ENCODE results near the gene PCGF1.

PCGF1 gene

GRCh38 chr2:74507145-74507925 lies at the start of gene PCGF1:
PCGF1 (minus strand) TSS chr2:74507695; CDS start chr2:74507668, 27 bp downstream.
- Mint-ChIP-seq H3K27me3 (peaks cover 55% of the 10 kb centered on the region), H3K4me3 (peak within 1 kb of the TSS; percentile 93), H3K36me3 (ENCODE audit: low read depth) (peaks cover 35% of the 10 kb centered on the region), H3K27ac (peak within 1 kb of the TSS; percentile 99), H3K4me1 (ENCODE audit: low read depth) (peaks cover 60% of the 10 kb centered on the region), H3K9me3 (no peaks in the 10 kb centered on the region)
- peak; percentile 99 for DNase-seq

DNA sequence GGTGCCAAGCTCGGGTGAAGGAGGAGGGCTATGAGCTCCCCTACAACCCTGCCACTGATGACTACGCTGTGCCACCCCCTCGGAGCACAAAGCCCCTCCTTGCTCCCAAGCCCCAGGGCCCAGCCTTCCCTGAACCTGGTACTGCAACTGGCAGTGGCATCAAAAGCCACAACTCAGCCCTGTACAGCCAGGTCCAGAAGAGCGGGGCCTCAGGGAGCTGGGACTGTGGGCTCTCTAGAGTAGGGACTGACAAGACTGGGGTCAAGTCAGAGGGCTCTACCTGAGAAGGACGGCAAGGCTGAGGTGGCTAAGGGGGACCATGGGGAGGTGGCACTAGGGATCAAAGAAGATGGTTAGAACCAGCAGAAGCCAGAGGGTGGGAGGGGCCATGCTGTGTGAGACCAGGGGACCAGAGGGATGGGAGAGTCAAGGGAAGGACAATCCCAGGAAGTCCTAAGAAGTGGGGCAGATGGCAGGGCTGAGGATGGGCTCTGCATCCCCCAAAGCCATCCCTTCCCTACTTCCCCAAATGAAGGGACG lies 49.4 kb upstream of the PCGF1 start:
- H3K27ac Mint-ChIP-seq, result no peak overlapping the region
- peaks cover 13% of the 10 kb centered on the region for H3K27me3 Mint-ChIP-seq
- peak overlapping the region; percentile 23 for H3K4me3 Mint-ChIP-seq
- peaks cover 20% of the 10 kb centered on the region for H3K4me1 Mint-ChIP-seq (ENCODE audit: low read depth)
- no peak for DNase-seq
- no peaks in the 10 kb centered on the region for H3K9me3 Mint-ChIP-seq
- H3K36me3 Mint-ChIP-seq (ENCODE audit: low read depth), result peaks cover 26% of the 10 kb centered on the region

- DNase-seq, result no peak
- Mint-ChIP-seq H3K27me3 (peaks cover 18% of the 10 kb centered on the region), H3K4me3 (peak overlapping the region; percentile 92), H3K9me3 (no peaks in the 10 kb centered on the region), H3K36me3 (ENCODE audit: low read depth) (peaks cover 26% of the 10 kb centered on the region), H3K4me1 (ENCODE audit: low read depth) (peaks cover 20% of the 10 kb centered on the region), H3K27ac (no peak overlapping the region)
Measured at GRCh38 chr2:74556159-74556558, 48.7 kb upstream of the PCGF1 start.

GRCh38 chr2:74555610-74556103 lies 48.2 kb upstream of the PCGF1 start:
- DNase-seq, result no peak
- no peaks in the 10 kb centered on the region for H3K9me3 Mint-ChIP-seq
- H3K4me3 Mint-ChIP-seq, result peak overlapping the region; percentile 92
- H3K4me1 Mint-ChIP-seq (ENCODE audit: low read depth), result peaks cover 19% of the 10 kb centered on the region
- peaks cover 26% of the 10 kb centered on the region for H3K36me3 Mint-ChIP-seq (ENCODE audit: low read depth)
- peak overlapping the region; percentile 92 for H3K27ac Mint-ChIP-seq
- H3K27me3 Mint-ChIP-seq, result peaks cover 20% of the 10 kb centered on the region

DNA sequence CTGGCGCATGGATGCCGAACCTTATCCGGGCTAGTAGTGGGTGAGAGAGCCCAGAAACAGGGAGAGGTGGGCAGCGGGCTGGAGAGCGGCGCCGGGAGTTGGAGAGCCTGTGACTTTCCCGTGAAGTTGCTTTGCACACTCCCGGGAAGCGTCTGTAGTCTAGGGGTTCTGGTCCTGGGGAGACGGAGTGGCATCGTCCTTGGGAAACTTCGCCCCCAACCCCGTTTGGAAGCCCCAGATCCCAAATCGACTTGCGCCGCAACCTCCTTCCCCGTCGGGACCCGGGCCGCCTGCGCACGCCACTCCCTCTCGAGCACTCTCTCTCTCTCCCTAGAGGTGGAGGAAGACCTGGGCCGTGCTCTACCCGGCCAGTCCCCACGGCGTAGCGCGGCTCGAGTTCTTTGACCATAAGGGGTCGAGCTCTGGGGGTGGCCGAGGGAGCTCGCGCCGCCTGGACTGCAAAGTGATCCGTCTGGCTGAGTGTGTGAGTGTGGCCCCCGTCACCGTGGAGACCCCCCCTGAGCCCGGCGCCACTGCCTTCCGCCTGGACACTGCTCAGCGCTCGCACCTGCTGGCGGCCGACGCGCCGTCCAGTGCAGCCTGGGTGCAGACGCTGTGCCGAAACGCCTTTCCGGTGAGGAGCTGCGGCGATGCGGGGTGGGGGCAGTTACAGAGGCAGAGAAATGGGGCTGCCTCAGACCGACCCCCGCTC lies 47.5 kb upstream of the PCGF1 start:
- peak; percentile 74 for DNase-seq
- Mint-ChIP-seq H3K4me3 (peak overlapping the region; percentile 92), H3K9me3 (no peaks in the 10 kb centered on the region), H3K27ac (peak overlapping the region; percentile 92), H3K36me3 (ENCODE audit: low read depth) (peaks cover 26% of the 10 kb centered on the region), H3K27me3 (peaks cover 20% of the 10 kb centered on the region), H3K4me1 (ENCODE audit: low read depth) (peaks cover 14% of the 10 kb centered on the region)

DNA sequence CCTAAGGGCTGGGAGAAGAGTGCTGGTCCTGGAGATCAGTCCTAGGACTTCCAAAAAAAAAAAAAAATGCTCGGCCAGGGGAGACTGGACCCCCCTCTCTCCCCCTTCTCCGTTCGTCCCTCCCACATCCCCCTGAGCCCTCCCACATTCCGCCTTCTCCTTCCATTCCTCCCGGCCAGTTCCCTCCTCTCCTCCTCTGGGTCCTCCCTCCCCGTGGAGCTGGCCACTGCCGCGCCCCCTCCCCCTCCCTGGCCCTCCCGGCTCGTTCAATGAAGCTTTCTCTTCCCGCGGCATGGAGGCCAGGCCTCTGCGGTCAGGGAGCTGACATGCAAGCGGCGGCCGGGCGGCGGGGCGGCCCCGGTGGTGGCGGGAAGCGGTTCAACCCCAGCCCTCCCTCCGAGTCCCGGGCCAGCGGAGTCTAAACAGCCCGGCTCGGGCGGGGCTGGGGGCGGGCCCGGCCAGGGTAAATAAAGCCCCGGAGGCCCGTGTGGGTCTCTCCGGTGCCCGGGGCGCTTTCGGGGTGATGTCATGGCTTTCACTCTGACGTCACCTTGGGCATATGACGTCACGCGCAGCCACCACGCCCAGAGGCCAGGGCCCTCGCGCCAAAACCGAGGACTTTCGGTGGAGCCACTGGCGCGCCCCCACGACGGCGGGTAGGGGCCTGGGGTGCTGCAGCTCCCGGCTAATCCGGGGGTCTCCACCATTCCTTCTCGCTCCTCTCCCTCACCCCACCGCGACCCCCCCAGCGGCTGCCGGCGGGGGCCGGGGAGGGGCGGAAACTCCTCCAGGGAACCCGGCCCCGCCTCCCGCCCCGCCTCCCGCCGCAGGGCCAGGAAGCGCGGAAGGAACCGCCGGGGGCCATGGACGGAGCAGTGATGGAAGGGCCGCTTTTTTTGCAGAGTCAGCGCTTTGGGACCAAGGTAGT lies 46.7 kb upstream of the PCGF1 start, which contains the start of the genes DOK1 and LOXL3:
DOK1 (plus strand) TSS at position 829 of the 928 bp plus-strand sequence; CDS start at position 864, 35 bp downstream.
LOXL3 (minus strand) TSS at position 51 of the 928 bp plus-strand sequence. CDS start 1,308 bp downstream, outside the sequence.
- DNase-seq, result peak; percentile 93
- Mint-ChIP-seq H3K9me3 (no peaks in the 10 kb centered on the region), H3K4me1 (ENCODE audit: low read depth) (peaks cover 17% of the 10 kb centered on the region), H3K4me3 (peak within 1 kb of the TSS; percentile 92), H3K27me3 (peaks cover 28% of the 10 kb centered on the region), H3K36me3 (ENCODE audit: low read depth) (peaks cover 26% of the 10 kb centered on the region), H3K27ac (peak within 1 kb of the TSS; percentile 92)

GRCh38 chr2:74552914-74553811 lies 45.7 kb upstream of the PCGF1 start:
- peaks cover 35% of the 10 kb centered on the region for H3K27me3 Mint-ChIP-seq
- no peaks in the 10 kb centered on the region for H3K9me3 Mint-ChIP-seq
- peak overlapping the region; percentile 30 for H3K27ac Mint-ChIP-seq
- peaks cover 21% of the 10 kb centered on the region for H3K4me1 Mint-ChIP-seq (ENCODE audit: low read depth)
- H3K36me3 Mint-ChIP-seq (ENCODE audit: low read depth), result peaks cover 26% of the 10 kb centered on the region
- H3K4me3 Mint-ChIP-seq, result peak overlapping the region; percentile 92
- DNase-seq, result no peak

- Mint-ChIP-seq H3K4me1 (ENCODE audit: low read depth) (peaks cover 22% of the 10 kb centered on the region), H3K36me3 (ENCODE audit: low read depth) (peaks cover 22% of the 10 kb centered on the region), H3K27ac (peak overlapping the region; percentile 1), H3K9me3 (no peaks in the 10 kb centered on the region), H3K4me3 (no peak overlapping the region), H3K27me3 (peaks cover 43% of the 10 kb centered on the region)
- DNase-seq, result no peak
Measured at GRCh38 chr2:74551942-74552913, 44.7 kb upstream of the PCGF1 start.

DNA sequence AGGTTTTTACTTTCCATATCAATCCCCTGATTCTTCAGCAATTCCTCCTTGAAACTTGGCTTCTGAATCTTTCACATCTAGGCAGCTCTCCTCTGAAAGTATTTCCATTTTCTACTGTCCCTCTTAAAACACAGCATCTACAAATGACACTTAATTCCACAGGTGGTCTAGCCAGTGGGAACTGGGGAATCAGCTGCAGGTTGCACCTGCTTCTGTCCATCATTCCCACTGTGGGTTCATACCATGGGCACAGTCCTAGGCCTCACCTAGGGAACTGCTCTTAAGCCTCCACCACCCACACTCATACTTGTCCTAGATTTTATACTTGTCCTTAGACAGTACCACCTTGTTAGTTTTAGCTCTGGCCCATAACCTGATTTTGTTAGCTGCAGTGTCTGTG lies 44.0 kb upstream of the PCGF1 start:
- no peak for DNase-seq
- no peak overlapping the region for H3K27ac Mint-ChIP-seq
- H3K9me3 Mint-ChIP-seq, result no peaks in the 10 kb centered on the region
- peaks cover 16% of the 10 kb centered on the region for H3K36me3 Mint-ChIP-seq (ENCODE audit: low read depth)
- peaks cover 45% of the 10 kb centered on the region for H3K27me3 Mint-ChIP-seq
- peaks cover 22% of the 10 kb centered on the region for H3K4me1 Mint-ChIP-seq (ENCODE audit: low read depth)
- H3K4me3 Mint-ChIP-seq, result no peak overlapping the region

GRCh38 chr2:74550231-74550630 lies 42.7 kb upstream of the PCGF1 start:
- Mint-ChIP-seq H3K36me3 (ENCODE audit: low read depth) (peaks cover 7% of the 10 kb centered on the region), H3K4me3 (no peak overlapping the region)

DNA sequence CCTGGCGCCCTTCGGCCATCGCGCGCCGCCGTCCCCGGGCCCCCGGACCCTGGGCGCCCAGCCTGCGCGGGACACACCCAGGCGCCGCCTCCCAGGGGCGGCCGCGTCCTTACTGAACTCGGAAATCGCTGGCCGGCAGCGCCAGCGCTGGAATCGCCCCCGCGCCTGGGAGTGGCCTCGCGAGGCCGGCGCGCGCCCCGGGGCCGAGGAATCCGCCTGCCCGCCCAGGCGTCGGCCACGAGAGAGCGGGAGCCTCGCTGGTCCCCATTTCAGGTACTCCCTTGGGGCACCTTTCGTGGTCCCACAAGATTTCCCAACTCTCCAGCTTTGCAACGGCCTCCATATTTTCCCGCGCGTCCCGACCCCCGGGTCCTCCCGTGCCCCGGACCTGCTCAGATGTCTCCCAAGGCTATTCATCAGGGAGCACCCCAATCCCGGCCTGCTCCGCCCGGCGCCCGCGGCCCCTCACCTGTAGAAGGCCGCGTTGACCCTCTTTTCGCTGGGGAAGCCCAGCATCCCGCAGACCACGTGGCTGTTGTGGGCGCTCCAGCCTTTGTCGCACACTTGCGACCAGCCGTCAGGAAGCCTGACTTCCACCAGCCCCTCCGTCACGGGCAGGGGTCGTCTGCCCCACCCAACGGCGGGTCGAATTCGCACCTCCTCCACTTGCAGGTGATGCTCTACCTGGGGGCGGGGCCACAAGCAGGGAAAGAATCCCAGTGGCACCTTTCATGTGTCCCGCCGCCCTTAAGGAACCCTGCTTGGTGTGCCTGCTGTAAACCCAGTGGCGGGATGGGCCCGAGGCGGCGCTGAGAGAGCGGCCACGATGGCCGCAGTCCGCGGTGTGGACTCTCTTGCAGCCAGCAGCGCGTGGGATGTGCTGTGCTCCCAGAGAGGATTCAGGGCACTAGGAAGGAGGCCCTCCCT lies 41.7 kb upstream of the PCGF1 start:
- Mint-ChIP-seq H3K4me3 (peak overlapping the region; percentile 67), H3K9me3 (no peaks in the 10 kb centered on the region), H3K27me3 (peaks cover 48% of the 10 kb centered on the region), H3K36me3 (ENCODE audit: low read depth) (no peaks in the 10 kb centered on the region), H3K27ac (no peak overlapping the region), H3K4me1 (ENCODE audit: low read depth) (peaks cover 13% of the 10 kb centered on the region)
- peak; percentile 50 for DNase-seq

More at GRCh38 chr2:74550231-74550630, 42.7 kb upstream of the PCGF1 start:
- peaks cover 48% of the 10 kb centered on the region for H3K27me3 Mint-ChIP-seq
- H3K9me3 Mint-ChIP-seq, result no peaks in the 10 kb centered on the region
- no peak overlapping the region for H3K27ac Mint-ChIP-seq
- H3K4me1 Mint-ChIP-seq (ENCODE audit: low read depth), result peaks cover 14% of the 10 kb centered on the region
- no peak for DNase-seq

Measured in activated T-cell treated with anti-CD3 and anti-CD28 coated beads, Interleukin-2, amount 50 U/mL, for 24 hours (primary cell).